GM21723 (cell line): ENCODE data around the gene LPA.
"Not testable (repeated sequence)": the region's sequence is repeated elsewhere in the genome, so short reads cannot be mapped to it uniquely, and the experiment has no call there.

Experiments
- ATAC-seq: cut with Tn5 transposase; IDR thresholded peaks from one replicate; pipeline ENCODE4 v1.9.1; 2021; ENCODE audit warnings: mild to moderate bottlenecking, moderate library complexity; ENCODE audit not compliant: unreplicated experiment

LPA gene

GRCh38 chr6:160662429-160662828 lies 1.6 kb downstream of the LPA start:
- ATAC-seq = no peak

- no peak for ATAC-seq
Observed at GRCh38 chr6:160661216-160661615, 2.9 kb downstream of the LPA start.

GRCh38 chr6:160659562-160659961 lies 4.5 kb downstream of the LPA start:
- no peak for ATAC-seq

DNA sequence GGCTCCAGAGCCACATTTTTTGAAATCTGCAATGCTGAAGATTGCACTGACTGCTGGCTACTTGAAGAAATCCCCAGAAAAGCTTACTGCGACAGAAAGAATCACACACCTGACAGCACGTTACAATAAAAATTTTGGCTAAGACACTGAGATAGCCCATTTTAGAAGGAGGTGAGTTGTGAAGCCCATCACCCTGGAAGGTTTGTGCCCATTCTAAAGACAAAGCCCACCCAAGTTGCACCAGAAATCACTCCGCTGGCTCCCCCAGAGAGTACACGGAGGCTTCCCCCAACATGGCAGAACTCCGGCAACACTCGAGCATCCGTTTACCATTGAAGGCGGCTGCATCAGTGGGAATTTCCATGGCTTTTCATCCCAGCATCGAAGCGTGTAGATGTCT lies 29.4 kb downstream of the LPA start:
- no peak for ATAC-seq

DNA sequence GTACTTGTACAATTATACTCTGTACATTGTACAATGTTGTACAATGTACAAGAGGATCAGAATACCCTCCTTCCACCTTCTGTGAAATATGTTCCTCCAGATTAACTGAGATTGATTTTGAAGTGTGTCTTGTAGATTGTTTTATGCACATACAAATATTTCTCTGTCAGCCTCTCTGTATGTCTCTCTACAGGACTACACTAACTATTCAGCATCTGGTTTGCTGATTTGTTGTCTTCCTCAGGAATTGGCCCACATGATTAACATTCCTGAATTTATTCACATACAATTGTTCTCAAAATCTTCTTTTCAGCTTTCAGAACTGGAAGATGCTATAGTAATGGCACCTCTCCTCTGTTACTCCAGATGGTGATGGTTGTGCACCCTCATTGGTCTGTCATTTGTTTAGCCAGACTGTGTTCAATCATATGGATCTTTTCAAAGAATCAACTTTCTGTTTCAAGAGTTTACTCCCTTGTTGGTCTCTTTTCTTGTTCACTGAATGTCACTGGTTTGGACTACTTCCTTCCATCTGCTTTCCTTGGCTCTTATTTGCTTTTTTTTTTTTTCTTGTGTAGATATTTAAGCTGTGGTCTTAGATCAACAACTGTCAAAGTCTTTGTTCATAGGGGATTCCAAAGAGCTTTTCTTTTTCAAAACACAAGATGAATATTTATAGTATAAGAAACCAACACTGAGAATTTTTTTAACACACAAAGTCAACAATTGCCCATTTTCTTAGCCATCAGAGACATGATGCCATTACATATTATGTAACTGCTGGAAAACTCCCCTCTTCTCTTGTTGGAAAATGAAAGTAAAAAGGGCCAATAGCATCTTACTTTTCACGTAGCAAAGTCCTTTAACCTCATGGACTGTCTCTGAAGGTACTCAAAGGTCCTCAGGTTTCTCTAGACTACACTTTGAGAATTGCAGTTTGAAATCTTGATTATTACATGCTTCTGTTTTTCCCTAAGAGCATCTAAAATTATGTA lies 67.9 kb downstream of the LPA start:
- no peak for ATAC-seq

GRCh38 chr6:160595297-160595696 lies 68.8 kb downstream of the LPA start:
- ATAC-seq = not testable (repeated sequence)

DNA sequence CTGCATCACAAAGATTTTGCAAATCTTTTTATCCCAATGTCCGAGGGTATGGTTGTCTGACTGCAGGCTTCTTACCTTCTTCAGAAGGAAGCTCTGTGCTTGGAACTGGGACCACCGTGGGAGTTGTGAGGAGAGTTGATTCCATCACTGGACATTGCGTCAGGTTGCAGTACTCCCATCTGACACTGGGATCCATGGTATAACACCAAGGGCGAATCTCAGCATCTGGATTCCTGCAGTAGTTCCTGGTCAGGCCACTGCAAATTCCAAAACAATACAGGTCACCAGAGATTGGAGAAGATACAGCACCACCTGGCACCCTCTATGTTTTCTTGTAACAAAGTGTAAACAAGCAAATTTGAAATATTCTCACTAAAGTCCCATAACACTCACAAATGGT lies 77.7 kb downstream of the LPA start:
- no peak for ATAC-seq

DNA sequence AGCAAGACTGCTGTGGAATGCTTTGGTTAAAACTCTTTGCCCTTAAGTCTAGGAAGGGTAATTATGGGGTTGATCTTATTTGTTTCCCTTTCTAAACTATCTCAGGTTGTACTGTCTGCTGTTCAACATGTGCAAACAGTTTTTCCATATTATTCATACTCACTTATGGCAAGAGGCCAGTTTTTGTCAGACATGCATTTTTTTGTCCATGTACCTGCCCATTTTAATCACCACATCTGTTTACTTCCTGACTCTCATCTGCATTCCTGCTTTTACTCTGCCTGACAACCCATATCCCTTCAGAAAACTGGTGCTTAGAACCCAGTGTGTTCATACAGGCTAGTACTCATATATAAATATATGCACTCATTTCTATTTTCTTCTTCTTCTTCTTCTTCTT lies 80.3 kb downstream of the LPA start:
- no peak for ATAC-seq

DNA sequence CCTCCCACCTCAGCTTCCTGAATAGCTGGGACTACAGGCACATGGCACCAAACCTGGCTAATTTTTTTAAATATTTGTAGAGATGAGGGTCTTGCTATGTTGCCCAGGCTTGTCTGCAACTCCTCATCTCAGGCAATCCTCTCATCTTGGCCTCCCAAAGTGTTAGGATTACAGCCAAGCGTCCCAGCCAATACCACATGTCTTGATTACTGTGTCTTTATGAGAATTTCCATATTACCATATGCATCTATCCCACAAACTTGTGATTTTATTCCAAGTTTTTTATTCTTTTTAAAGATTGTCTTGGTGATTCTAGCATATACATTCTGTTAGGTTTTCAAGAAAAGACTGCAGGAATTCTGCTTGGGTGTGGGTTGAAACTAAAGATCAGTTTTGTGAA lies 82.7 kb downstream of the LPA start:
- ATAC-seq = no peak

DNA sequence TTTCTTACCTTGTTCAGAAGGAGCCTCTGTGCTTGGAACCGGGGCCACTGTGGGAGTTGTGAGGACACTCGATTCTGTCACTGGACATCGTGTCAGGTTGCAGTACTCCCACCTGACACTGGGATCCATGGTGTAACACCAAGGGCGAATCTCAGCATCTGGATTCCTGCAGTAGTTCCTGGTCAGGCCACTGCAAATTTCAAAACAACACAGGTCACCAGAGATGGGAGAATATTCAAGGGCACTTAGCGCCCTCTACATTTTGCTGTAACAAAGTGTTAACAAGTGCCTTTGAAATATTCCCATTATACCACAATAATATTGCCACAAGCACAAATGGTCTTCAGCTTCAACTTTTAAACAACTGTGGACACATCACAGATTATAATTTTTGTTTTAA lies 85.6 kb downstream of the LPA start:
- not testable (repeated sequence) for ATAC-seq

DNA sequence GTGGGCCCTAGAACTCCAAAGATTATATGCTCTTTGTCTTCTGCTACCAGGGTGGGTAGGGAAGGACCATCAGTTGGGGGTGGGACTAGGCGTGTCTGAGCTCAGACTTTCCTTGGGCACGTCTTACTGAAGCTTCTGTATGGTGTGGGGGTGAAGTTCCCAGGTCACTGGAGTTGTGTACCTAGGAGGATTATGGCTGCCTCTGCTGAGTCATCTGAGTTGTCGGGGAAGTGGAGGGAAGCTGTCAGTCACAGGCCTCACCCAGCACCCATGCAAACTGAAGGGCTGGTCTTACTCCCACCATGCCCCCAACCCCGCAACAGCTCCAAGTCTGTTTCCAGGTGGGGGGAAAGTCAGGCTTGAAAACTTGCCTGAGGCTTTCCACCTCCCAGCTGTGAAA lies 90.1 kb downstream of the LPA start:
- ATAC-seq = no peak

DNA sequence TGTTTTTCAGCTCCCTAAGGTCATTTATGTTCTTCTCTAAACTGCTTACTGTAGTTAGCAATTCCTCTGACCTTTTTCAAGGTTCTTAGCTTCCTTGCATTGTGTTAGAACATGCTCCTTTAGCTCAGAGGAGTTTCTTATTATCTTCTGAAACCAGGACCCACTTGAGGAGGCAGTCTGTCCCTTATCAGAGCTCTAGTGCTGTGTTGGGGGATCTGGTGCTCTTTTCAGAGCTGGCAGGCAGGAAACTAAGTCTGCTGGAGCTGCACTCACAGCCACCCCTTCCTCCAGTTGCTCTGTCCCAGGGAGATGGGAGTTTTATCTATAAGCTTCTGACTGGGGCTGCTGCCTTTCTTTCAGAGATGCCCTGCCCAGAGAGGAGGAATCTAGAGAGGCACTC lies 92.9 kb downstream of the LPA start:
- ATAC-seq = not testable (repeated sequence)

DNA sequence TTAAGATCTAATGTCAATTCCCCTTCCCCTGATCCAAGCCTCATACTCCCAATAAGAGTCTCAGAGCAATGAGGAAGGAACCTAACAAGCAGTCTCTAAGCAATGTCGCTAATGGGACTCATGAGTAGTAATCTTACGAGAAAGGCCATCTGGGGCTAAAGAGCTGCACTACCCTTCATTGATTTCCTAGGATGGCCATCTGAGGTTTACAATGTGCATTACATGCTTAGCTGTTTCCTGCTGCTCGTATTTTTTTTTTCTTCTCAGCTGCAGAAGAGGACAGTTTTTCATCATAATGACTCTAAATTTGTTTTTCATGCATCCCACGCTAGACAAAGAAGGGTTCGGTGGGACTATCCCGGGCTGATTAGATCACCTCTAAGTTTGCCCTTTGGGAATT lies 119.3 kb downstream of the LPA start:
- ATAC-seq = no peak

GRCh38 chr6:160535270-160535669 lies 128.8 kb downstream of the LPA start:
- ATAC-seq = no peak

GRCh38 chr6:160534050-160534696 lies 129.9 kb downstream of the LPA start:
- peak; percentile 96 for ATAC-seq

DNA sequence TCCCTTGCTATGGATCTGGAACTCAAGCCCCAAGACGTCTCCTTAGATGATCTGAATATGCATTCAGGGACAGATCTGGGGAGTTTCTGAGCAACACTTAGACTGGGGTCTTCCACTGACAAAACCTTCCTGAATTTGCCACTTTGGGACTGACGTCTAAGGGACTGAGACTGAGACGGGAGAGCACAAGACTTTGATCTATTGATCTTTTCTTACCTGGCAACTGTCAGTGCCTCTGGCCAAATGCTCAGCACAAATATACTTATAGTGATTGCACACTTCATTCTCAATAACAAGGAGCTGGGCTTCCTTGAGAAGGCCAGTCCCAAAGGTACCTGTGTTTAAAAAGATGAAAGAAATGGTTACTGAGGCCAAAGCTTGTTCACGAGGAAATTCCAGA lies 131.8 kb downstream of the LPA start:
- no peak for ATAC-seq

DNA sequence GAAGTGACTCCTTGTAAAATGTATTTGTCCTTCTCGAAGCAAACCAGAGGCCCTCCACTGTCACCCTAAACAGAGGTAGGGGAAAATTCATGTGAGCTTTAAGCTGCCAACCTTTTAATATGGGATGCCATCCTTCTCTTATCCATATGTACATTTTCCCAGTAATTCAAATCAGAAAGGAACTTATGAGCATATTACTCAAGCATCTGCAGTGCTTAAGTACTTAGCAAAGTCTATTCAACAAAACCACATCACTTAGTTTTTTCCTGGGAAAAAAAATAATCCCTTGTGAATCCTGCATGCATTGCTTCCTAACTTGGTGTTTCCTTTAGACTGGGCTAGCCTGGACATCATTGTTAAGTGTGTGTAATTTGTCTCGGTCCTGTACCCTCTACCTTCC lies 132.2 kb downstream of the LPA start:
- no peak for ATAC-seq

DNA sequence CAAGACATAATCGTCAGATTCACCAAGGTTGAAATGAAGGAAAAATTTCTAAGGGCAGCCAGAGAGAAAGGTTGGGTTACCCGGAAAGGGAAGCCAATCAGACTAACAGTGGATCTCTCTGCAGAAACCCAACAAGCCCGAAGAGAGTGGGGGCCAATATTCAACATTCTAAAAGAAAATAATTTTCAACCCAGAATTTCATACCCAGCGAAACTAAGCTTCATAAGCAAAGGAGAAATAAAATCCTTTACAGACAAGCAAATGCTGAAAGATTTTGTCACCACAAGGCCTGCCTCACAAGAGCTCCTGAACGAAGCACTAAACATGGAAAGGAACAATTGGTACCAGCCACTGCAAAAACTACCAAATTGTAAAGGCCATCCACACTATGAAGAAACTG lies 134.6 kb downstream of the LPA start:
- ATAC-seq = not testable (repeated sequence)

- no peak for ATAC-seq
Observed at GRCh38 chr6:160523223-160523622, 140.9 kb downstream of the LPA start.

DNA sequence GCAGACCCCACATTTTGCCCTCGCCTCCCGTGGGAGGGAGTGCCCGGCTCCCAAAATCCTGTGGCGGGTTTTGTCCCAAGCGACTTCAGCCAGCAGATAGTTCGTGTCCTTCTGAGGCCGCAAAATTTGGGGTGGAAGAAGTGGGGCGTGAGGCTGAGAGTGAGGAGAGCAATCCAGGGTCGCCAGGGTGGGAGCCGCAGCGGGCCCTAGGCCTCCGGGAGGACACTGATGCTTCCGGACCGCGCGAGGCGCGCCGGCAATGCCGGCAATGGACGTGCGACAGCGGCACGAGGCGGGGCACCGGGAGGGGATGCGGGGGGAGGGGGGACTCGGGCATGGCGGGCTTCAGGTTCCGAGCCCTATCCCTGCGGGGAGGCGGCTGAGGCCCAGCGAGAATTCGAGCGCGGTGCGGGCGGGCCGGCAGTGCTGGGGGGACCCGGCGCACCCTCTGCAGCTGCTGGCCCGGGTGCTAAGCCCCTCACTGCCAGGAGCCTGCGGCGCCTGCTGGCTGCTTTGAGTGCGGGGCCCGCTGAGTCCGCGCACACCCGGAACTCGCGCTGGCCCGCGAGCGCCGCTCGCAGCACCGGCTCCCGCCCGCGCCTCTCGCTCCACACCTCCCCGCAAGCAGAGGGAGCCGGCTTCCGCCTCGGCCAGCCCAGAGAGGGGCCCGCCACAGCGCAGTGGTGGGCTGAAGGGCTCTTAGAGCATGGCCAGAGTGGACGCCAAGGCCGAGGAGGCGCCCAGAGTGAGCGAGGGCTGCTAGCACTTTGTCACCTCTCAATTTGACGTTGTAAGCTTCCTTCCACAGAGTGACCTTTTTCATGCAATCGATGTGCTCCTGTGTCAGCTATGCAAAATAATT lies 143.8 kb downstream of the LPA start:
- peak; percentile 77 for ATAC-seq

DNA sequence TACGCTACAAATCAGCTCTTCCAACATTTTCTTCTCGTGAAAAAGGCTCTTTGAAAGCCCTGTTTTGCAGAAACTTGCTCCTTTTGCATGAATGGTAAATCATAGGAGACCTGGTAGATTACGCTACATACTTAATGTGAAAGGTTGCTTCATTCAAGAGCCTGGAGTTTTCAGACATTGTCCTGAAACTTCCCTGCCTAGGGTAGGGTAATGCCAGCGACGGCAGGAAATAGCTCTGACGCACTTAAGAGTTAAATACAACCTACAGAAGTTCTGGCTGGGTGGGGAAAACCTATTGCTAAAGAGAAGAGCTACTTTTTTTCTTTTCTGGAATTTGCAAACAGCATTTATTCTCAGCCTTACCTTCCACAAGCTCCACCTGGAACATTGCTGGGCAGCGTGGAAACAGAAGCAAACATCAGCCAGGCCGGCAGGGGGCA lies 144.5 kb downstream of the LPA start:
- peak; percentile 92 for ATAC-seq
